HFFc6 (cell line): Measurements from ENCODE around the gene CEL. TPM values are rescaled to one million over a fixed set of nuclear protein-coding genes. Genes with fewer than 3 reads are reported as not detected.

Source experiments
- DNase-seq: peaks from one replicate; pipeline ENCODE4 v3.0.0-alpha.2; 2018
- H3K27ac Mint-ChIP-seq: 2 replicates; pipeline ENCODE4 v1.8.0; 2020; ENCODE audit warnings: mild to moderate bottlenecking, mixed read lengths
- H3K27me3 Mint-ChIP-seq: 2 replicates; pipeline ENCODE4 v1.8.0; 2021; ENCODE audit warnings: mild to moderate bottlenecking, moderate library complexity, mixed read lengths; ENCODE audit not compliant: insufficient read depth
- H3K36me3 Mint-ChIP-seq: 2 replicates; pipeline ENCODE4 v1.8.0; 2021; ENCODE audit warnings: low read depth, mixed read lengths
- H3K4me1 Mint-ChIP-seq: 2 replicates; pipeline ENCODE4 v1.8.0; 2020; ENCODE audit warnings: low read depth, mixed read lengths
- H3K4me3 Mint-ChIP-seq: 2 replicates; pipeline ENCODE4 v1.8.0; 2020; ENCODE audit warnings: mild to moderate bottlenecking, moderate library complexity, mixed read lengths
- H3K9me3 Mint-ChIP-seq: 2 replicates; pipeline ENCODE4 v1.8.0; 2020; ENCODE audit warnings: mild to moderate bottlenecking, mixed read lengths
- CTCF ChIP-seq: fragments of 200-600 bp; sonication (generic); IDR thresholded peaks from 2 replicates; pipeline ENCODE4 v1.5.0; 2021; ENCODE audit warnings: antibody characterized with exemption, mild to moderate bottlenecking
- total RNA-seq, 6 experiments: library from RNA; stranded (reverse); fragmentation: NEBNext Ultra II Directional; extraction: Animal tissue kit (Norgen Biotek cat#: 25700); gene quantifications; 2 replicates in 1 of 6; 3 replicates in 5 of 6; pipeline ENCODE4 v1.2.3, GENCODE V29; 2021

Gene CEL
- total RNA-seq, 6 experiments from 2014 or later = 0.25 to 0.60 (median 0.43) TPM

DNA sequence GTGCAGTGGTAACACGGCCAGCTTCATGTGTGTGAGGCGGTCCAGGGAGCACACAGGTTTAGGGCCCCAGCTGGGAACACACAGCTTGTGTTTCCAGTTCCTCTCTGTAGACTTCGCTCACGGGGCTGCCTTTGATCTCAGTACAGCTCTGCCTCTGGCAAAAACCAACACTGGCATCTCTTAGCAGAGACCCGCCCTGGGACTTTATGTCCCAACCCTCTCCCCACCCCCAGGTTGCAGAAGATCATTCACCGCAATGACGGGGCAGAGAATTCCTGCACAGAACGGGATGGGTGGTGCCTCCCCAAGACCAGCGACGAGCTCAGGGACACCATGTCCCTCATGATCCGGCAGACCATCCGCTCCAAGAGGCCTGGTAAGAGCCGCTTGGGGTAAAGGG is 5.2 kb upstream of the CEL start:
- no peak for TF ChIP-seq CTCF
- no peaks in the 10 kb centered on the region; the same call in 1 of the 2 replicates for H3K27me3 Mint-ChIP-seq
- H3K4me3 Mint-ChIP-seq = no peak overlapping the region
- H3K4me1 Mint-ChIP-seq = peaks cover 22% of the 10 kb centered on the region
- peaks cover 18% of the 10 kb centered on the region for H3K36me3 Mint-ChIP-seq
- no peak overlapping the region for H3K27ac Mint-ChIP-seq
- DNase-seq = no peak
- H3K9me3 Mint-ChIP-seq = no peaks in the 10 kb centered on the region

- H3K4me1 Mint-ChIP-seq = peaks cover 22% of the 10 kb centered on the region
- H3K36me3 Mint-ChIP-seq = peaks cover 18% of the 10 kb centered on the region
- H3K27me3 Mint-ChIP-seq = no peaks in the 10 kb centered on the region; the same call in 1 of the 2 replicates
- H3K4me3 Mint-ChIP-seq = no peak overlapping the region
- no peaks in the 10 kb centered on the region for H3K9me3 Mint-ChIP-seq
- TF ChIP-seq CTCF = no peak
- no peak overlapping the region for H3K27ac Mint-ChIP-seq
- DNase-seq = no peak
These were observed 4.8 kb upstream of the CEL start for GRCh38 chr9:133057006-133057405.

DNA sequence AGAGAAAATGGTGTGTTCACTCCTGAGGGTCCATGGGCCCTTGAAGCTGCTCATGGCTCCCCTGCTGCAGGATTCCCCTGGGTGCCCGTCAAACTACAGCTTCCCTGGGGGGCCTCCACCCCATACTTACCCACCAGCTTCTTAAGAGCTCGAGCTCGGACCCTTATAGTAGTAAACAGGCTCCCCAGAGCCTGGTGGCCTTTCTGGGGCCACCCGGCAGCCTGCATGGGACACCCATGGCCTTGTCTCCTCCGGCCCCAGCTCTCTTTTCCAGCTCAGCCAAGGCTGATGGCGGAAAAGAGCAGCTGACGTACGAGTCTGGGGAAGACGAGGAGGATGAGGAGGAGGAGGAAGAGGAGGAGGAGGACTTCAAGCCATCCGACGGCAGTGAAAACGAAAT is 4.2 kb upstream of the CEL start:
- Mint-ChIP-seq H3K27ac (no peak overlapping the region), H3K4me3 (no peak overlapping the region), H3K9me3 (no peaks in the 10 kb centered on the region), H3K4me1 (peaks cover 22% of the 10 kb centered on the region), H3K27me3 (no peaks in the 10 kb centered on the region; the same call in 1 of the 2 replicates), H3K36me3 (peaks cover 18% of the 10 kb centered on the region)
- no peak for TF ChIP-seq CTCF
- DNase-seq = no peak

GRCh38 chr9:133058071-133058470 is 3.7 kb upstream of the CEL start:
- Mint-ChIP-seq H3K36me3 (peaks cover 18% of the 10 kb centered on the region), H3K4me3 (no peak overlapping the region), H3K4me1 (peaks cover 22% of the 10 kb centered on the region), H3K27me3 (no peaks in the 10 kb centered on the region; the same call in 1 of the 2 replicates), H3K9me3 (no peaks in the 10 kb centered on the region), H3K27ac (no peak overlapping the region)
- no peak for TF ChIP-seq CTCF
- no peak for DNase-seq

DNA sequence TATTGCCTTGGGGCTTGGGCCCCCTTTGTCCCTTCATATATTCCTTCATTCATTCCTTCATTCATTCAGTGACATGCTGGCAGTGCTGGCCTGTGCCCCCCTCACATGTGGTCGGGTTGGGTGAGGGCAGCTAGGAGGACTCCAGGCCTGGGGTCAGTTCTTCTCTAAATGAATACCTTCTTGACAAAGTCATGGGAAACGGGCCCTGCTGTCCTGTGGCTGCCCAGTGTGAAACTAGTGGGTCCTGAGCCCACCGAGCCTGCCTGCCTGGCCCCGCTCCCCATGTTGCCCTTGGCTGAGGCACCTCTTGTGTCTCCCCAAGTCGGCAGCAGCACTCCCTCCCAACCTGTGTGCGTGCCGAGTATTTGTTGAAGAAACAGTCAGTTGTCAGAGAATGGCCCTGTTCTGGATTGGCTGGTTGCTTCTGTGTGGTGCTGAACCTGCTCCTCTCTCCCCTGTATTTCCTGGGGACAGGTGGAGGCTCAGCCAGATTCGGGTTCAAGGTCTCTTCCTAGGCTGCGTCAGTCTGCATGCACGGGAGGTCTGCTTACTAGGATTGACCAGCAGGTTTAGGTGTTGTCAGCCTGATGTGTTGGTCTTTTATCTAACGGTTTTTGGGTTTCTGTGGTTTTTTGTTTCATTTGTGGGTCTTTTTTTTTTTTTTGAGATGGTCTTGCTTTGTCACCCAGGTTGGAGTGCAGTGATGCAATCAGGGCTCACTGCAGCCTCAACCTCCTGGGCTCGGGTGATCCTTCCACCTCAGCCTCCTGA is 3.0 kb upstream of the CEL start:
- Mint-ChIP-seq H3K27ac (no peak overlapping the region), H3K9me3 (no peaks in the 10 kb centered on the region), H3K4me1 (peaks cover 22% of the 10 kb centered on the region), H3K27me3 (no peaks in the 10 kb centered on the region; the same call in 1 of the 2 replicates), H3K36me3 (peaks cover 15% of the 10 kb centered on the region), H3K4me3 (no peak overlapping the region)
- no peak for TF ChIP-seq CTCF
- no peak for DNase-seq
